Esophagus muscularis mucosa (tissue), 4 donors: ENCODE results near the gene FBXO21.

Experiments
- EP300 ChIP-seq: sonication (generic); formaldehyde crosslinking; IDR thresholded peaks from one replicate; pipeline ENCODE4 v1.6.1; 2017; ENCODE audit warnings: antibody characterized with exemption
- POLR2A ChIP-seq: fragments of 450-650 bp; IDR thresholded peaks from one replicate; pipeline ENCODE4 v1.6.1; 2017; ENCODE audit warnings: antibody characterized with exemption, moderate library complexity, mild to moderate bottlenecking, low read depth
- POLR2AphosphoS5 ChIP-seq, 2 donors: sonication (generic); formaldehyde crosslinking; IDR thresholded peaks; one replicate each; pipeline ENCODE4 v1.6.1; 2017; ENCODE audit warnings: antibody characterized with exemption in 2 of 2
- TF ChIP-seq, protein P1 (sequence below), 3 experiments: fragments of 200-600 bp in 2 of 3; fragments of 450-650 bp in 1 of 3; sonication (generic) in 2 of 3; IDR thresholded peaks; one replicate each; pipeline ENCODE4 v1.5.1; 2017 to 2019; ENCODE audit warnings: antibody characterized with exemption in 3 of 3, mild to moderate bottlenecking in 2 of 3, moderate library complexity in 1 of 3

DNA sequence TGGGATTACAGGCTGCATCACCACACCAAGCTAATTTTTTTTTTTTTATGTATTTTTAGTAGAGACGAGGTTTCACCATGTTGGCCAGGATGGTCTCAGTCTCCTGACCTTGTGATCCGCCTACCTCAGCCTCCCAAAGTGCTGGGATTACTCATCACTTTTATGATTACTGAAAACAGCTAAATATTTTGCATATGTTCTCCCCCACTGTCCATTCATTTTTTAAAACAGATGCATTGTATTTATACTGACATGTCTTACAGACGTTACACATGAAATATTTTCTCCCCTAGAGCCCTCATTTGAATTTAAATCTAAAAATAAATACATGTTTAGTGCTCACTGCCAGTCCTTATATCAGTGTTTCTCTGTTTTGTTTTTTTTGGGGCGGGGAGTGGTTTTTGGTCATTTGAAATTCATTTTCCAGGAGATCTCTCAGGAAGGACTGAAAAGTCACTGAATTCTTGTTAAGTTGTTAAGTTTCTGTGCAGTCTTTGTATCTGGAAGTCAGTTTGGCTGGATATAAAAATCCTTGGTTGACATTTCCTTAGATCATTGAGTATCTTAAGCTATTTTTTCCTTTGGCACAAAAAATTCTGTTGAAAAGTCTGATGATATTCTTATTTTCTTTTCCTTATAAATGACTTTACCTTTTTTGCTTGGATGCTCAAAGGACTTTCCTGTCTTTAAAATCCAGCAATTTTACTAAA is 9.4 kb downstream of the FBXO21 start:
- TF ChIP-seq, protein P1, sequence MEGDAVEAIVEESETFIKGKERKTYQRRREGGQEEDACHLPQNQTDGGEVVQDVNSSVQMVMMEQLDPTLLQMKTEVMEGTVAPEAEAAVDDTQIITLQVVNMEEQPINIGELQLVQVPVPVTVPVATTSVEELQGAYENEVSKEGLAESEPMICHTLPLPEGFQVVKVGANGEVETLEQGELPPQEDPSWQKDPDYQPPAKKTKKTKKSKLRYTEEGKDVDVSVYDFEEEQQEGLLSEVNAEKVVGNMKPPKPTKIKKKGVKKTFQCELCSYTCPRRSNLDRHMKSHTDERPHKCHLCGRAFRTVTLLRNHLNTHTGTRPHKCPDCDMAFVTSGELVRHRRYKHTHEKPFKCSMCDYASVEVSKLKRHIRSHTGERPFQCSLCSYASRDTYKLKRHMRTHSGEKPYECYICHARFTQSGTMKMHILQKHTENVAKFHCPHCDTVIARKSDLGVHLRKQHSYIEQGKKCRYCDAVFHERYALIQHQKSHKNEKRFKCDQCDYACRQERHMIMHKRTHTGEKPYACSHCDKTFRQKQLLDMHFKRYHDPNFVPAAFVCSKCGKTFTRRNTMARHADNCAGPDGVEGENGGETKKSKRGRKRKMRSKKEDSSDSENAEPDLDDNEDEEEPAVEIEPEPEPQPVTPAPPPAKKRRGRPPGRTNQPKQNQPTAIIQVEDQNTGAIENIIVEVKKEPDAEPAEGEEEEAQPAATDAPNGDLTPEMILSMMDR (IDR thresholded peaks at IDR 0.05): no peak
- TF ChIP-seq EP300 (no peak), POLR2A (no peak), POLR2AphosphoS5 (IDR thresholded peaks at IDR 0.05) (no peak)
